Measurements from ENCODE around the gene CSNK1E.

Gene CSNK1E

GRCh38 chr22:38320605-38321402, 3.6 kb upstream of the CSNK1E start:
- Histone ChIP-seq H3K4me1 (ENCODE audit: control insufficient read depth, insufficient read depth, low read length) (peaks cover 23% of the 10 kb centered on the region), H3K9me3 (ENCODE audit: control insufficient read depth, low read length) (no peaks in the 10 kb centered on the region), H3K4me3 (ENCODE audit: low read length) (no peak overlapping the region), H3K36me3 (ENCODE audit: control insufficient read depth, insufficient read depth, low read length) (no peaks in the 10 kb centered on the region), H3K9ac (ENCODE audit: low read length) (no peak overlapping the region), H3K27me3 (ENCODE audit: control insufficient read depth, insufficient read depth, low read length) (no peaks in the 10 kb centered on the region)

GRCh38 chr22:38318792-38319773, 1.9 kb upstream of the CSNK1E start:
- H3K36me3 ChIP-seq (ENCODE audit: control insufficient read depth, insufficient read depth, low read length): no peaks in the 10 kb centered on the region
- H3K27me3 ChIP-seq (ENCODE audit: control insufficient read depth, insufficient read depth, low read length): no peaks in the 10 kb centered on the region
- peak overlapping the region; percentile 83 for H3K9ac ChIP-seq (ENCODE audit: low read length)
- peaks cover 37% of the 10 kb centered on the region for H3K4me1 ChIP-seq (ENCODE audit: control insufficient read depth, insufficient read depth, low read length)
- no peak overlapping the region for H3K4me3 ChIP-seq (ENCODE audit: low read length)
- no peaks in the 10 kb centered on the region for H3K9me3 ChIP-seq (ENCODE audit: control insufficient read depth, low read length)

- Histone ChIP-seq H3K36me3 (ENCODE audit: control insufficient read depth, insufficient read depth, low read length) (no peaks in the 10 kb centered on the region), H3K4me3 (ENCODE audit: low read length) (peak overlapping the region; percentile 61), H3K4me1 (ENCODE audit: control insufficient read depth, insufficient read depth, low read length) (peaks cover 45% of the 10 kb centered on the region), H3K9ac (ENCODE audit: low read length) (peak overlapping the region; percentile 83), H3K27me3 (ENCODE audit: control insufficient read depth, insufficient read depth, low read length) (no peaks in the 10 kb centered on the region), H3K9me3 (ENCODE audit: control insufficient read depth, low read length) (no peaks in the 10 kb centered on the region)
Observed at GRCh38 chr22:38317995-38318715, 922 bp upstream of the CSNK1E start.

GRCh38 chr22:38316364-38317121, 690 bp downstream of the CSNK1E start:
- Histone ChIP-seq H3K27me3 (ENCODE audit: control insufficient read depth, insufficient read depth, low read length) (no peaks in the 10 kb centered on the region), H3K9me3 (ENCODE audit: control insufficient read depth, low read length) (no peaks in the 10 kb centered on the region), H3K4me3 (ENCODE audit: low read length) (peak overlapping the region; percentile 85), H3K9ac (ENCODE audit: low read length) (peak overlapping the region; percentile 95), H3K36me3 (ENCODE audit: control insufficient read depth, insufficient read depth, low read length) (no peaks in the 10 kb centered on the region), H3K4me1 (ENCODE audit: control insufficient read depth, insufficient read depth, low read length) (peaks cover 49% of the 10 kb centered on the region)

GRCh38 chr22:38315823-38316363, 1.3 kb downstream of the CSNK1E start:
- Histone ChIP-seq H3K4me1 (ENCODE audit: control insufficient read depth, insufficient read depth, low read length) (peaks cover 56% of the 10 kb centered on the region), H3K9ac (ENCODE audit: low read length) (peak overlapping the region; percentile 95), H3K4me3 (ENCODE audit: low read length) (peak overlapping the region; percentile 85), H3K9me3 (ENCODE audit: control insufficient read depth, low read length) (no peaks in the 10 kb centered on the region), H3K27me3 (ENCODE audit: control insufficient read depth, insufficient read depth, low read length) (no peaks in the 10 kb centered on the region), H3K36me3 (ENCODE audit: control insufficient read depth, insufficient read depth, low read length) (no peaks in the 10 kb centered on the region)

- Histone ChIP-seq H3K9ac (ENCODE audit: low read length) (peak overlapping the region; percentile 95), H3K4me3 (ENCODE audit: low read length) (peak overlapping the region; percentile 85), H3K4me1 (ENCODE audit: control insufficient read depth, insufficient read depth, low read length) (peaks cover 63% of the 10 kb centered on the region), H3K9me3 (ENCODE audit: control insufficient read depth, low read length) (no peaks in the 10 kb centered on the region), H3K36me3 (ENCODE audit: control insufficient read depth, insufficient read depth, low read length) (no peaks in the 10 kb centered on the region), H3K27me3 (ENCODE audit: control insufficient read depth, insufficient read depth, low read length) (no peaks in the 10 kb centered on the region)
Observed at GRCh38 chr22:38314933-38315822, 2.1 kb downstream of the CSNK1E start.

GRCh38 chr22:38314051-38314932, 2.9 kb downstream of the CSNK1E start:
- H3K4me3 ChIP-seq (ENCODE audit: low read length): peak overlapping the region; percentile 4
- H3K4me1 ChIP-seq (ENCODE audit: control insufficient read depth, insufficient read depth, low read length): peaks cover 71% of the 10 kb centered on the region
- H3K9ac ChIP-seq (ENCODE audit: low read length): peak overlapping the region; percentile 95
- no peaks in the 10 kb centered on the region for H3K36me3 ChIP-seq (ENCODE audit: control insufficient read depth, insufficient read depth, low read length)
- H3K27me3 ChIP-seq (ENCODE audit: control insufficient read depth, insufficient read depth, low read length): no peaks in the 10 kb centered on the region
- no peaks in the 10 kb centered on the region for H3K9me3 ChIP-seq (ENCODE audit: control insufficient read depth, low read length)

GRCh38 chr22:38313384-38313955, 3.8 kb downstream of the CSNK1E start:
- Histone ChIP-seq H3K36me3 (ENCODE audit: control insufficient read depth, insufficient read depth, low read length) (no peaks in the 10 kb centered on the region), H3K9ac (ENCODE audit: low read length) (peak overlapping the region; percentile 95), H3K9me3 (ENCODE audit: control insufficient read depth, low read length) (no peaks in the 10 kb centered on the region), H3K27me3 (ENCODE audit: control insufficient read depth, insufficient read depth, low read length) (no peaks in the 10 kb centered on the region), H3K4me1 (ENCODE audit: control insufficient read depth, insufficient read depth, low read length) (peaks cover 70% of the 10 kb centered on the region), H3K4me3 (ENCODE audit: low read length) (peak overlapping the region; percentile 4)

- Histone ChIP-seq H3K4me1 (ENCODE audit: control insufficient read depth, insufficient read depth, low read length) (peaks cover 61% of the 10 kb centered on the region), H3K27me3 (ENCODE audit: control insufficient read depth, insufficient read depth, low read length) (no peaks in the 10 kb centered on the region), H3K9ac (ENCODE audit: low read length) (peak overlapping the region; percentile 95), H3K9me3 (ENCODE audit: control insufficient read depth, low read length) (no peaks in the 10 kb centered on the region), H3K4me3 (ENCODE audit: low read length) (no peak overlapping the region), H3K36me3 (ENCODE audit: control insufficient read depth, insufficient read depth, low read length) (no peaks in the 10 kb centered on the region)
Observed at GRCh38 chr22:38312261-38312800, 4.9 kb downstream of the CSNK1E start.

All from mucosa of stomach (tissue), 1 donor.